K562 (cell line): ENCODE results near the gene IL12RB2.

Experiments
- ETV5 ChIP-seq: sonication (generic); formaldehyde crosslinking; IDR thresholded peaks from 2 replicates; pipeline ENCODE4 v1.4.0; 2020; ENCODE audit warnings: low read depth, mild to moderate bottlenecking, missing genetic modification reagents
- GTF2F1 ChIP-seq: IDR thresholded peaks from 2 replicates; pipeline ENCODE4 v1.6.1; 2011; ENCODE audit warnings: low read depth, low read length, improper control_type of control experiment
- HDAC2 ChIP-seq: fragments of 450-650 bp; IDR thresholded peaks from 2 replicates; pipeline ENCODE4 v1.6.1; 2016; ENCODE audit warnings: mild to moderate bottlenecking
- JUNB ChIP-seq: fragments of 450-650 bp; formaldehyde crosslinking; conservative IDR thresholded peaks from 2 replicates; pipeline ENCODE4 v1.4.0; 2020; ENCODE audit warnings: mild to moderate bottlenecking
- NRF1 ChIP-seq, 2 experiments: fragments of 450-650 bp; IDR thresholded peaks in 1 of 2; conservative IDR thresholded peaks in 1 of 2; 2 replicates each; pipeline ENCODE4 v1.6.1; 2014; ENCODE audit warnings: mild to moderate bottlenecking in 2 of 2
- POLR2A ChIP-seq: fragments of 450-650 bp; conservative IDR thresholded peaks from 2 replicates; pipeline ENCODE4 v1.6.1; 2016
- POLR2AphosphoS5 ChIP-seq: IDR thresholded peaks from 2 replicates; pipeline ENCODE4 v1.6.1; 2011; ENCODE audit warnings: mild to moderate bottlenecking, low read depth, low read length, moderate library complexity; ENCODE audit not compliant: control insufficient read depth, insufficient read depth
- TF ChIP-seq, protein P1 (sequence below): sonication (generic); formaldehyde crosslinking; IDR thresholded peaks from 2 replicates; pipeline ENCODE4 v1.5.0; 2020; ENCODE audit warnings: missing genetic modification reagents

DNA sequence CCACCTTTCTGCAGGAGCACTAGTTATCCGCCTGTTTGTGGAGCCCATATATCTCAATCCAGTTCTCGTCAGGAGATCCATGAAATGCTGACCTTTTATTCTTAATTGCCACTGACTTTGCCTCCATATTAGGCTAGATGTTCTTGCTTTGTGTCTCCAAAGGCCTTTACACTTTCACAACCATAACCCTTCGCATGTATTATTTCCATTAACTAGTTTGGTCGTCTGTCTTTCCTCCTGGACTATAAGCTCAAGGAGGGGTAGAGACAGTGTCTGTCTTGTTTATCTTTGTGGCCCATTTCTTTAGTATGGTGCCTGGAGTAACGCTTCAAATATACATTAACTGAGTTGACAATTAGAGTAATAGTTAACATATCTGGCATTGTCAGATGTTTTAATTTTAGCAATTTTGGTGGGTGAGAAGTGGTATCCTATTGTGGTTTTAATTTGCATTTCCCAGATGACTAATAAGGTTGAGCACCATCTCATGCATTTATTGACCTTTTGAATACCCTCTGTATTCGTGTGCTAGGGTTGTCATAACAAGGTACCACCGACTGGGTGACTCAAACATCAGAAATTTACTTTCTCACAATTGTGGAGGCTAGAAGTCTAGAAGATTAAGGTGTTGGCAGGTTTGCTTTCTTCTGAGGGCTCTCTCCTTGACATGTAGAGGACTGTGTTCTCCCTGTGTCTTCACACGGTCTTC lies 21.7 kb upstream of the IL12RB2 start:
- TF ChIP-seq ETV5 (CRISPR knock-in tag) (no peak), GTF2F1 (no peak), NRF1 (conservative IDR thresholded peaks at IDR 0.05 in 1 of 2, IDR thresholded peaks at IDR 0.05 in 1 of 2) (no peak), POLR2A (no peak), JUNB (no peak), POLR2AphosphoS5 (no peak), HDAC2 (no peak)
- TF ChIP-seq, protein P1, sequence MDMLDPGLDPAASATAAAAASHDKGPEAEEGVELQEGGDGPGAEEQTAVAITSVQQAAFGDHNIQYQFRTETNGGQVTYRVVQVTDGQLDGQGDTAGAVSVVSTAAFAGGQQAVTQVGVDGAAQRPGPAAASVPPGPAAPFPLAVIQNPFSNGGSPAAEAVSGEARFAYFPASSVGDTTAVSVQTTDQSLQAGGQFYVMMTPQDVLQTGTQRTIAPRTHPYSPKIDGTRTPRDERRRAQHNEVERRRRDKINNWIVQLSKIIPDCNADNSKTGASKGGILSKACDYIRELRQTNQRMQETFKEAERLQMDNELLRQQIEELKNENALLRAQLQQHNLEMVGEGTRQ, result no peak
